ENCODE measurements around the gene NINJ1.

DNA sequence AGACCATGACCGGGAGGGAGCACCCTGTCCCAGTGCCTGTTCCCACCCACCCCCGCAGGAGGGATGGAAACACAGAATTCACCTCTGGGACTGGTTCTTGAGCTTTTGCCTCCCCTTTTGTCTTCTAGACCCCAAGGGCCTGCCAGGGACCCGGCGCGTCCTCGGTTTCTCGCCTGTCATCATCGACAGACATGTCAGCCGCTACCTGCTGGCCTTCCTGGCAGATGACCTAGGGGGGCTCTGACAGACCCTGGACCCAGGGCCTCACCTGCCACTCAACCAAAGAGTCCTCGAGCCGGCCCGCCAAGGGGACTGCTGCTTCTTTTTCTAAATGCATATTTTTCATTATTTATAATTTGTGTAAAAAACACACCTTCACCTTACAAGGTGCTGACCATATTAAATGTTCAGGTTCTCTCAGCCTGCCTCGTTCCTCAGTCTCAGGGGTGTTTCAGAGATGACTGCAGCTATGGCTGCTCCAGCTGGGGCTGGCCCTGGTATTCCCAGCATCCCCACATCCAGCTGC lies 21.1 kb downstream of the NINJ1 start:
- TF ChIP-seq ZNF138 (CRISPR knock-in tag; conservative IDR thresholded peaks at IDR 0.05) (no peak), ZNF219 (CRISPR knock-in tag; IDR thresholded peaks at IDR 0.05; ENCODE audit: borderline replicate concordance) (no peak), CTCF (IDR thresholded peaks at IDR 0.05) (no peak), NFYB (CRISPR knock-in tag; conservative IDR thresholded peaks at IDR 0.05; ENCODE audit: low read depth) (no peak), SP1 (CRISPR knock-in tag; conservative IDR thresholded peaks at IDR 0.05) (no peak), AFF4 (CRISPR knock-in tag; IDR thresholded peaks at IDR 0.05; ENCODE audit: borderline replicate concordance) (no peak), NR2C2 (CRISPR knock-in tag; IDR thresholded peaks at IDR 0.05) (no peak), FOXK1 (CRISPR knock-in tag; IDR thresholded peaks at IDR 0.05) (no peak)
